HG03175 (cell line): Measurements from ENCODE around the gene TRIM43.
"Not testable (repeated sequence)": the region's sequence is repeated elsewhere in the genome, so short reads cannot be mapped to it uniquely, and the experiment has no call there.

Experiments used
- ATAC-seq: cut with Tn5 transposase; IDR thresholded peaks from one replicate; pipeline ENCODE4 v1.9.1; 2021; ENCODE audit warnings: mild to moderate bottlenecking, moderate library complexity; ENCODE audit not compliant: unreplicated experiment

The TRIM43 gene

GRCh38 chr2:95640515-95641288 is 48.9 kb downstream of the TRIM43 start:
- ATAC-seq, result not testable (repeated sequence)

GRCh38 chr2:95641289-95641575 is 49.4 kb downstream of the TRIM43 start:
- not testable (repeated sequence) for ATAC-seq

DNA sequence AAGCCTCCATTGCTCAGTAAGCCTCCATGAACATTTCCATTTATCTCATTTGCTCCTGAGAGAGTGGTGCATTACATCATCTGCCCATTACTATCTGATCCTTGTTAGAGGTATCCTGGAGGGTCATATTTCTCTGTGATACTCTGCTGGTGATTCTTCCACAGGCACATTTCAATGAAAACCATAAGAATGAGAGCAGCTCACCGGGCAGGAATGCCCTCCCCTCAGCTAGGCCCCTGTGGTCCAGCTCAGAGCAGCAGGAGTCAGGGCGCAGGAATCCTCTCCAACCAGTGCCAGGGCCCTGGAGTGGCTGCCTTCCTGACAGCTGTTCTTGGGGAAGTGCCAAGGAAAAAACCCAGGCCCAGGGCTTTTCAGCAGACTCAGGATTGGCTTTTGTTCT is 50.0 kb downstream of the TRIM43 start:
- not testable (repeated sequence) for ATAC-seq

DNA sequence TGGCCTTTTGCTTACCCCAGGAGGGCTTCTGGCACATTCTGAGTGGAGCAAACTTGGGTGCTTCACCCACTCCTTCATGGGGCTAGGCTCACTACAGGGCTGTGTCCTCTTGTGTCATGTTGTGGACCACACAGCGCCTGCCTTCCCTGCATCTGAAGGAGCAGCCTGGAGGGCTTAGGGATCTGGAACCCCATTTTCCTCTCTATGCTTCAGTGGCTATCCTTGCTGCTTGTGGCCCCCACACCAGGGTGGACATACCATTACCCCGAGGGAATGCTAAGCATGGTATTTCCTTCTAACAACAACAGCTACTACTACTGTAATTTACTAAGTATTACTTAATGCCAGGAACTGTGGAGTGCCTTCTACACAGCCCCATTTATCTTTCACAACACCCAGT is 50.6 kb downstream of the TRIM43 start:
- ATAC-seq, result not testable (repeated sequence)

GRCh38 chr2:95642951-95643350 is 51.1 kb downstream of the TRIM43 start:
- ATAC-seq, result not testable (repeated sequence)

- ATAC-seq, result not testable (repeated sequence)
These were observed 53.5 kb downstream of the TRIM43 start for GRCh38 chr2:95645312-95645711.

GRCh38 chr2:95646274-95646994 is 54.6 kb downstream of the TRIM43 start:
- not testable (repeated sequence) for ATAC-seq

GRCh38 chr2:95648894-95649544 is 57.2 kb downstream of the TRIM43 start:
- not testable (repeated sequence) for ATAC-seq
